HuH-7.5 (cell line): ENCODE results near the gene PLSCR4.
"Not testable (repeated sequence)": the region's sequence is repeated elsewhere in the genome, so short reads cannot be mapped to it uniquely, and the experiment has no call there.

ENCODE experiments used
- DNase-seq: peaks from one replicate; pipeline ENCODE4 v3.0.0; 2011; ENCODE audit warnings: low spot score

PLSCR4 gene

DNA sequence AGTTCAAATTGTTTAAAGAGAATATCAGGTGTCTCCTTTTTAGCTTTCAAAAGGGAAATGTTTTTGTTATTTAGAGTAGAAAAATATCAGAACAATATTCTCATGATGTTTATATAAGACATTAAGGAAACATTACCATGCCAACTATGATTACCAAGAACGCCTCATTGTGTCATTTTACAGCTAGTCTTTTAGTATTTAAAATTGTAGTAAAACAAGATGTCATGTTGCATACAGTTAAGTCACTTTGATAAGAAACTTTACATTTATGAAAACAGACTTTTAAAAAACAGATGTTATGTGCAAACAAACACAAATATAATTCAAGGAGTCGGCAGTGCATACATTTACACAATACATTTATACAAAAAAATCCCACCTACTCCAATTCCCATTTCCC, 4.4 kb downstream of the PLSCR4 start:
- DNase-seq, result no peak

DNA sequence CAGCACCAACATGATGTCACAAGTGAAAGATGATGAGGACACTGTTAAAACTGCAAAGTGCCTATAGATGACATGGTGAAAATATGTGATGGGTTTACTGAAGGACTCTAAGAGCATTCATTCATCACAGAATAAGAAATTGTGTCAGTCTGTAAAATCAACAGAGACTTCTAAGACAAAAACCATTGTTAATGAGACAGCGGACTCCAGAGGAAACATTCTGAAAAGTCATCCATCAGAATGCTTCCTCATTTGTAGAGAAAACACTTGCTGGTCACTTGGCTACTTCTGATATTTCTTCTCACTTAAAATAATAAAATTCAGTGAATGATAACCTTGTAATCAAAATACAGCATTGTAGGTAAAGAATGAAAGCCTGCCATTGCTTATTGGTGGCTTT, 7.3 kb downstream of the PLSCR4 start:
- no peak for DNase-seq

DNA sequence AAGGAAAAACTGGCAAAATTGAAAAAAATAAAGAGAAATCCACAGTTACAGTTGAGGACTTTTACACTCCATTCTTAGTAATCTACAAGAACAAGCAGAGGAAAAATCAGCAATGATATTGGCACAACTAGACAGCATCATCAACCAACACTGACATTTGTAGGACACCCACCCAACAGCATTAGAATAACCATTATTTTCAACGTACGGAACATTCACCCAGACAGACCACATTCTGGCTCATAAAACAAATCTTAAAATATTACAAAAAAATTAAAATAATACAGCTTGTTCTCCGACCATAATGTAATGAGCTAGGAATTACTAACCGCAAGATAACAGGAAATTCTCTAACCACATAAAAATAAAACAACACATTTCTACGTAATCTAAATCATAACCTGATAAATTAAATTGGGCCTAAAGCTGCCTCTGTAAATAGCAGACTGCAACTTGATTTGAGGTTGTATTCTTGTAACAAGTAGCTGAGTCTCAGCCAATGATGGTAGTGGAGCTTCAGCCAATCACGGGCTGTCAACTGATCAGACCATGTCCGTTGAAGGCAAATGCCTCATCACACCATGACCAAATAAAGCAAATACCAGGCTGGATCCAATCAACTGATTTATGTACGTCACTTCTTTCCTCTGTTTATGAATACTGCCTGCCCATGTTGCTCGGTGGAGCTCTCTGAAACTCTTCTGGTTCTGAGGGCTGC, 9.2 kb downstream of the PLSCR4 start:
- DNase-seq, result no peak

GRCh38 chr3:146233487-146233886, 17.4 kb downstream of the PLSCR4 start:
- no peak for DNase-seq

- no peak for DNase-seq
Observed at GRCh38 chr3:146227486-146227885, 23.4 kb downstream of the PLSCR4 start.

DNA sequence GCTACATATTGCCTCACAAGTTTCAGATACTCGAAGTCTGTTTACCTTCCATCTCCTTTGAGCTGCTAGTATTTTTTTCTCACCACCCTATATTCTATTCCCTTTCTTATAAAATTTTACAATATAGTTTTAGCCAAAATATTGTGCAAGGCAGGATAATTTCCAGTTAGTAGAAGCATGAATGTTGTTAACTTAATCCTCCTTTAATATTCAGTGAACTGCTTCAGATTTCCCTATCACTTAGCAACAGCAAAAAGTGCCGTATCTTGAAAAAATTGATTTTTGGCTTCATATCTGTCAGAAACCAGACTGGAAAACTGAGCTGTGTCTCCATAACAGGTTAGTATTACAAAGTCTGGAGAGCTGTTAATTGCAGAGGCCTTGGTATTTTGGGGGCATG, 24.0 kb downstream of the PLSCR4 start:
- DNase-seq, result no peak

DNA sequence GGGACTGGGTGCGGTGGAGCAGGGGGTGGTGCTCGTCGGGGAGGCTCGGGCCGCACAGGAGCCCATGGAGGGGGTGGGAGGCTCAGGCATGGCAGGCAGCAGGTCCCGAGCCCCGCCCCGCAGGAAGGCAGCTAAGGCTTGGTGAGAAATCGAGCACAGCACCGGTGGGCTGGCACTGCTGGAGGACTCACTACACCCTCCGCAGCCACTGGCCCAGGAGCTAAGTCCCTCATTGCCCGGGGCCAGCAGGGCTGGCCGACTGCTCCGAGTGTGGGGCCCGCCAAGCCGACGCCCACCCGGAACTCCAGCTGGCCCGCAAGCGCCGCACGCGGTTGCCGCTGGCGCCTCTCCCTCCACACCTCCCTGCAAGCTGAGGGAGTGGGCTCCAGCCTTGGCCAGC, 25.4 kb downstream of the PLSCR4 start:
- not testable (repeated sequence) for DNase-seq

DNA sequence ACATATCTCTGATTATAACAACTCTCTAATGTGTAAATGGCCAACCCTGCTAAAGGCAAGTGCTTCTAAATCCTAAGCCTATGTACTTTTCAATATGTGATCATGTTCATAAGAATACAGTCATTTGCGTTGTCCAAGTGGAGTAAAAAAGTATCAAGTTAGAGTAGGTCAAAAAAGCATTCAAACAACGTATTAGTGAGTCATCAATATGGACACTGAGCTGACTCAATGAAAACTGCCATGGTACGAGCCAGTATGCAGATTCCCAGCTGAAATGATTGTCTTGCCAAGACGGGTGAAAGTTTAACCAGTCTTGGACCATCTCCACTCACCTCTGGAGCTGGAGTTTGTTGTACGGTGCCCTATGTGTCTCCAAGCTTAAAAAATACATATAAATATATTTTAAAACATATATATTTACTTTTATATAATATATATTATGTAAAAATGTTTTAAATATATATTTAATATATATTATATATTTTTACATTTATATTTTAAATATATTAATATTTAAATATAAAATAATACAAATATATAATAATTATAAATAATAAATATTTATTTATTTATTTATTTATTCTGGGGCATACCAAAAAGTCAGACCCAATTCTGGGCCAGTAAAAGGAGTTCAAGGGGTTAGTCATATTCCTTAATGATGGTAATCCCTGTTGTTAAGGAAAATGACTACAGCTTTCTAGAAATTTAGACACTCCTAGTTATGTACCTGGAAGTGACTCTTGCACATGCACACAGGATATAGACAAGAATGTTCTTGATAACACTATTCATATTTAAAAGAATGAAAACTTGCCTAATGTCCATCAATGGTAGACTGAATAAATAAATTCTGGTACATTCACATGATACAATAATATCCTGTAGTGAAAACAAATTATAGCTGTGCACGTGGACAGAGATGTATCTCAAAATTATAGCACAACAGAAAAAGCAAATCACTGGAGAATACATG, 27.2 kb downstream of the PLSCR4 start:
- DNase-seq, result peak; percentile 6

- DNase-seq, result peak; percentile 15
Observed at GRCh38 chr3:146222204-146223046, 28.5 kb downstream of the PLSCR4 start.

DNA sequence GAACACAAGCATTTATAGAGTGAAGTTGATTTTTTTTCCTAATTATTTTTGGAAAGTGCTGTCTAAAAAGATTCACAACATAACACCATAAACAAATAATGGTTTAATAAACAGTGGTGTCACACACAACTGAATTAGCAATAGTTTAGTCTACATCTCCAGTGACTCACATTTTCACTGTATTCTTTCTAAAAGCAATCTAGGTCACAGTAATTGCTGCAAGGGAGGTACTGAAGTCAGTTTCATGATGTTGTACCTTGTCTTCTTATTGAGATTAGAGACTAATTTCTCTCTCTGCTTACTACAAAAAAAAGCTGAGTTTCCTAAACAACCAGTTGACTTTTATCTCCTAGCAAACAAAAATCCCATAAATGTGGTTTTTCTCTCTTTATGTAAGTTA, 29.6 kb downstream of the PLSCR4 start:
- DNase-seq, result no peak

GRCh38 chr3:146218880-146219866, 31.7 kb downstream of the PLSCR4 start:
- DNase-seq, result no peak

DNA sequence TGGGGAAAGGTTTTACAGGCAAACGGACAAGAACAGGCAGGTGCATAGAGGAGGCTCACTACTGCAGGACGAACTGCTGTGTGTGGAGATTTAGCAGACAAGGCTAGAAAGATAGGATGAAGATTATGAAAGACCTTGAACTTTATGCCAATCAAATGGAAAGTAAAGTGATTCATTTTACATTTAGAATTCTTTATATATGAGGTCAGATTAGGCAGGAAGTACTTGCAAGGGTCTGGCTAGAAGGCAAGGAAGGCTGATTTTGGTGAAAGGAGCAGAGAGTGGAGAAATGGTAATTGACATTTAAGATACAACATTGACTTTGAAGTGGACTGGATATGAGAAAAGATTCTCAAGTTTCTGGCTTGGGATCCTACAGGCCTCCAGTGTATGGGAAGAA, 33.6 kb downstream of the PLSCR4 start:
- DNase-seq, result no peak

DNA sequence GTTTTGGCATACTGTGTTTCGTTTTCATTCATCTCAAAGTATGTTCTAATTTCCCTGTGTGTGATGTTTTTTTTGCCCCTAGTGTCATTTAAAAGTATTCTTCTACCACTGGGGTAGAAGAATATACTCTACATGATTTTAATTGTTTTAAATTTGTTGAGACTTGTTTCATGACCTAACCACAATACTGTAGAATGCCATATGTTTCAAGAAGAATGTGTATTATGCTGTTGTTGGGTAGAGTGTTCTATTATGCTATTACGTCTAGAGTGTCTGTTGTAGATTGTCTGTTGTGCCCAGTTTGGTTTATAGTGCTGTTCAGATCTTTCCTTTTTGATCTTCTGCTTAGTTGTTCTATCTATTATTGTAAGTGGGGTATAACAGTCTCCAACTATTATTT, 36.4 kb downstream of the PLSCR4 start:
- DNase-seq, result no peak

GRCh38 chr3:146209371-146209770, 41.5 kb downstream of the PLSCR4 start:
- no peak for DNase-seq

DNA sequence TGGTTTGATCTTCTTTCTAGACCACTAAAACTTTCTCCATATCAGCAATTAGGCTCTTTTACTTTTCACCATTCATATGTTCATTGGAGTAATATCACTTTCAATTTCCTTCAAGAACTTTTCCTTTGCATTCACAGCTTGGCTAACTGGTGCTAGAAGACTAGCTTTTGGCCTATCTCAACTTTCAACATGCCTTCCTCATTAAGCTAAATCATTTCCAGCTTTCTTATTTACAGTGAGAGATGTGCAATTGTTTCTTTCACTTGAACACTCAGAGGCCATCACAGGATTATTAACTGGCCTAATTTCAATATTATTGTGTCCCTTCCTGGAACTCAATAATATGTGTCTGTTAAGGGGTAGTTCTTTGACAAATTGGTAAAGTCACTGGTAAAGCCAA, 47.1 kb downstream of the PLSCR4 start:
- DNase-seq, result no peak

DNA sequence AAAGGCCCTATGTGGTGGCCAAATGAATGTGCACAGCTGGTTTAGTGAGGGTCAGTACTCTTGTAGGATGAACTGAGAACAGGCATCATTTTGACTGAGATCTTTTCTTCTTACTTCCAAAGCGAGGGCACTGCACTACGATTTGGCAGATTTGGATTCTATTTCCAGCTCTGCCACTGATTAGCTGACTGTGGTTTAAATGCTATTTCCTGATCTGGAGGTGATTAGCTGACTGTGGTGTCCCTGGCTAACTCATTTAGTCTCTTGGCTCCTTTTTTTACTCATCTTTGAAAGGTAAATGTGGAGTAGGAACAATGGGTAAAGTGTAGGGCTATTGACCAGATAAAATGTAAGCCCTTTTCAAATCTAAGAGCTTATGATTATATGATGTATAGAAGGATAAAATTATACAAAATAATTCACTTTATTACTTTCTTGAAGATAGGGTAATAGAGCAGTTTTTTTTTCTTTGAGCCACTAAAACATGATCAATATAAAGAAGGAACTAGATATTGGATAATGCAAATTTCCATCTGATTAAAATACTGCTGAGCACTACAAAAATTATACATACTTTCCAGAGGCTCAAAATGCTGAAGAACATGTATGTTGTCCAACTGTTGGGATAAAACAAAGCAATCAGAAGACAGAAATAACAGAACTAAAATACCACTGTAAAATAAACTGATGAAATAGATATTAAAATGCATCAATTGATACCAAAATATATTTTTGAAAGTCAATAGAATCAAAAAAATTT, 50.3 kb downstream of the PLSCR4 start:
- no peak for DNase-seq

DNA sequence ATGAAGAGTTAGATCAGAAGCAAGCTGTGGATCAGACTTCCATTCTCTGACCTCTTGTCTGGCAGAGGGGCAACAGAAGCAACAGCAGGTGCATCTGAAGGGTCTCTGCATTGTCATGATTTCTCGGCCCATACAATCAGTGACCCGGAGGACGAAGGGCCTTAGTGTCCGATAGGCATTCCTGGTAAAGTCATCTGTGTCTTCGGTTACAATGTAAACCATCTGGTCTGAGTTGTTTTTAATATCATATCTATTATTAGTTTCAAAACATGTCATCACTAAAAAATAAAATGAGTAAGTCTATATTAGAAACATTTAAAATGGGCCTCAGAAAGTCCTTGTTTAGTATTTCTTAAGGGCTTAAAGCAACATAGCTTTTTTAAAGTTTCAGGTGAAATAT, 51.1 kb downstream of the PLSCR4 start:
- no peak for DNase-seq

- no peak for DNase-seq
Observed at GRCh38 chr3:146196789-146197188, 54.1 kb downstream of the PLSCR4 start.

DNA sequence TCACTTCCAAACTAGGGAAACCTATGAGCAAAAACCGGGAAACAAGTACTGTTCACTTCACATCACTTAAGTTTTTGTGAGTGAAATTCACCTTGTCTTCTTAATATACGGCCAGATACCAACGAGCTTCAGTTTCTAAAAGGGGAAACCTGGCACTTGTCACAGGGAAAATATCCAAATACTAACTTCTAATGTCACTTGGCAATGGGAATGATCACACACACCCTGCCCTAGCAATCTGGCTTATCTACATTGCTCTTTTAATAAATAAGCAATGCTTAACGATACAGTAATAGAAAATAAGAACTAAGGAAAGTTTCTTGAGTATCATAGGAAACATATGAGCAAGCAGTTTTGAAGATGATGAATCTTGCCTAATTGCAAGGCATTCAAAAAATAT, 55.3 kb downstream of the PLSCR4 start:
- DNase-seq, result no peak

GRCh38 chr3:146195030-146195429, 55.9 kb downstream of the PLSCR4 start:
- no peak for DNase-seq
